Esophagus (tissue), 2 donors: ENCODE data around the gene PCSK4. TPM values are rescaled to one million over a fixed set of nuclear protein-coding genes. Genes with fewer than 3 reads are reported as not detected.

ENCODE experiments used
- H3K27ac ChIP-seq, 2 donors: one replicate each; pipeline ENCODE4 v1.5.1; 2013; ENCODE audit warnings: low read depth in 2 of 2, mild to moderate bottlenecking in 2 of 2, inconsistent platforms in 1 of 2, low read length in 1 of 2, moderate library complexity in 1 of 2
- H3K27me3 ChIP-seq, 2 donors: one replicate each; pipeline ENCODE4 v1.6.1; 2013; ENCODE audit warnings: low read length in 2 of 2, control low read depth in 1 of 2, mild to moderate bottlenecking in 1 of 2; ENCODE audit not compliant: insufficient read depth in 2 of 2, control insufficient read depth in 1 of 2
- H3K36me3 ChIP-seq, 2 donors: one replicate each; pipeline ENCODE4 v1.6.1; 2013; ENCODE audit warnings: low read length in 1 of 2; ENCODE audit not compliant: control insufficient read depth in 2 of 2, insufficient read depth in 2 of 2
- H3K4me1 ChIP-seq, 2 donors: one replicate each; pipeline ENCODE4 v1.6.1; 2013; ENCODE audit warnings: low read length in 1 of 2; ENCODE audit not compliant: control insufficient read depth in 2 of 2, insufficient read depth in 2 of 2
- H3K4me3 ChIP-seq, 2 donors: one replicate each; pipeline ENCODE4 v1.5.1; 2013; ENCODE audit warnings: low read length in 2 of 2, mild to moderate bottlenecking in 2 of 2, low read depth in 1 of 2, moderate library complexity in 1 of 2
- H3K9me3 ChIP-seq, 2 donors: one replicate each; pipeline ENCODE4 v1.6.1; 2013; ENCODE audit warnings: mild to moderate bottlenecking in 2 of 2, low read depth in 1 of 2, low read length in 1 of 2, moderate library complexity in 1 of 2; ENCODE audit not compliant: control insufficient read depth in 2 of 2, insufficient read depth in 1 of 2
- WGBS, 2 donors: extraction: QIAGEN DNeasy Blood & Tissue Kit; methylation state at CpG; one replicate each; pipeline ENCODE4 v1.1.7; 2013; 5-methylcytosine and 5-hydroxymethylcytosine counted together
- polyA plus RNA-seq, 2 donors: library from polyadenylated mRNA; stranded (reverse); fragments of 200-250 nt; gene quantifications; one replicate each; pipeline ENCODE4 v1.2.3, GENCODE V29; 2013
- donor health status: healthy with polysubstance abuse.
- donor health status: Bipolar disorder and iron deficiency.

The PCSK4 gene
- polyA plus RNA-seq, 2 donors, result 1.9 to 4.0 TPM

GRCh38 chr19:1457031-1457739 lies 33.0 kb downstream of the PCSK4 start:
- H3K4me3 ChIP-seq, result no peak overlapping the region
- WGBS, 2 donors, result 12 to 15% methylated on average over 48 of the region's 48 CpGs
- peaks cover 0 to 31% of the 10 kb centered on the region in 2 donors for H3K27me3 ChIP-seq
- H3K4me1 ChIP-seq, result peaks cover 5 to 34% of the 10 kb centered on the region in 2 donors
- H3K36me3 ChIP-seq, result no peaks in the 10 kb centered on the region
- peaks cover 0 to 9% of the 10 kb centered on the region in 2 donors for H3K9me3 ChIP-seq
- H3K27ac ChIP-seq, result no peak overlapping the region

GRCh38 chr19:1456121-1456900 lies 33.8 kb downstream of the PCSK4 start:
- WGBS, 2 donors, result 22 to 39% methylated on average over 42 to 43 of the region's 43 CpGs
- Histone ChIP-seq H3K9me3 (peaks cover 0 to 9% of the 10 kb centered on the region in 2 donors), H3K36me3 (no peaks in the 10 kb centered on the region), H3K4me3 (no peak overlapping the region), H3K27me3 (peaks cover 0 to 33% of the 10 kb centered on the region in 2 donors), H3K27ac (no peak overlapping the region), H3K4me1 (peaks cover 5 to 35% of the 10 kb centered on the region in 2 donors)

- Histone ChIP-seq H3K9me3 (peaks cover 0 to 9% of the 10 kb centered on the region in 2 donors), H3K27me3 (peaks cover 0 to 36% of the 10 kb centered on the region in 2 donors), H3K4me3 (no peak overlapping the region), H3K36me3 (no peaks in the 10 kb centered on the region), H3K4me1 (peaks cover 5 to 35% of the 10 kb centered on the region in 2 donors), H3K27ac (peak overlapping the region in 1 of 2 donors; percentile 15)
- WGBS, 2 donors, result 3 to 6% methylated on average over 35 to 42 of the region's 42 CpGs
Observed at GRCh38 chr19:1455336-1456120, 34.6 kb downstream of the PCSK4 start.

GRCh38 chr19:1455002-1455335 lies 35.2 kb downstream of the PCSK4 start:
- Histone ChIP-seq H3K27ac (peak overlapping the region in 1 of 2 donors; percentile 15), H3K36me3 (no peaks in the 10 kb centered on the region), H3K27me3 (peaks cover 0 to 40% of the 10 kb centered on the region in 2 donors), H3K9me3 (peaks cover 0 to 9% of the 10 kb centered on the region in 2 donors), H3K4me1 (peaks cover 5 to 35% of the 10 kb centered on the region in 2 donors), H3K4me3 (no peak overlapping the region)
- 5 to 7% methylated on average over 22 of the region's 22 CpGs for WGBS, 2 donors

GRCh38 chr19:1453525-1454364 lies 36.4 kb downstream of the PCSK4 start:
- Histone ChIP-seq H3K27me3 (peaks cover 0 to 51% of the 10 kb centered on the region in 2 donors), H3K4me3 (no peak overlapping the region), H3K36me3 (no peaks in the 10 kb centered on the region), H3K4me1 (peaks cover 5 to 35% of the 10 kb centered on the region in 2 donors), H3K9me3 (peaks cover 0 to 9% of the 10 kb centered on the region in 2 donors), H3K27ac (no peak overlapping the region)
- 13 to 14% methylated on average over 32 to 33 of the region's 33 CpGs for WGBS, 2 donors

- Histone ChIP-seq H3K36me3 (no peaks in the 10 kb centered on the region), H3K4me3 (no peak overlapping the region), H3K9me3 (peaks cover 0 to 9% of the 10 kb centered on the region in 2 donors), H3K4me1 (peaks cover 5 to 35% of the 10 kb centered on the region in 2 donors), H3K27ac (no peak overlapping the region), H3K27me3 (peaks cover under 1 to 54% of the 10 kb centered on the region in 2 donors)
- WGBS, 2 donors, result 39 to 46% methylated on average over 30 of the region's 30 CpGs
Observed at GRCh38 chr19:1452802-1453524, 37.2 kb downstream of the PCSK4 start.

GRCh38 chr19:1451916-1452801 lies 38.0 kb downstream of the PCSK4 start:
- no peak overlapping the region for H3K4me3 ChIP-seq
- 26 to 32% methylated on average over 33 to 39 of the region's 39 CpGs for whole genome bisulfite sequencing, 2 donors
- H3K9me3 ChIP-seq, result peaks cover 0 to 9% of the 10 kb centered on the region in 2 donors
- H3K27me3 ChIP-seq, result peaks cover 3 to 55% of the 10 kb centered on the region in 2 donors
- no peak overlapping the region for H3K27ac ChIP-seq
- H3K36me3 ChIP-seq, result no peaks in the 10 kb centered on the region
- peaks cover 5 to 34% of the 10 kb centered on the region in 2 donors for H3K4me1 ChIP-seq
